Endodermal cell (in vitro differentiated cells): ENCODE measurements around the gene AGBL1. TPM values are rescaled to one million over a fixed set of nuclear protein-coding genes. Genes with fewer than 3 reads are reported as not detected.

Experiments
- DNase-seq: peaks from one replicate; pipeline ENCODE4 v3.0.0-alpha.2; 2017
- H3K27ac ChIP-seq: 2 replicates; pipeline ENCODE4 v1.5.1; 2013; ENCODE audit warnings: mild to moderate bottlenecking, low read depth, low read length, moderate library complexity
- H3K27me3 ChIP-seq: 2 replicates; pipeline ENCODE4 v1.6.1; 2013; ENCODE audit warnings: mild to moderate bottlenecking, low read length, moderate library complexity; ENCODE audit not compliant: insufficient read depth, control insufficient read depth, poor library complexity, severe bottlenecking
- H3K36me3 ChIP-seq: 2 replicates; pipeline ENCODE4 v1.7.0; 2013; ENCODE audit warnings: mild to moderate bottlenecking, low read length, moderate library complexity; ENCODE audit not compliant: control insufficient read depth, insufficient read depth
- H3K4me1 ChIP-seq: one replicate; pipeline ENCODE4 v1.7.0; 2013; ENCODE audit warnings: low read length; ENCODE audit not compliant: control insufficient read depth, insufficient read depth
- H3K4me3 ChIP-seq: 2 replicates; pipeline ENCODE4 v1.5.1; 2013; ENCODE audit warnings: mild to moderate bottlenecking, low read length, moderate library complexity
- H3K9ac ChIP-seq: 2 replicates; pipeline ENCODE4 v1.6.1; 2013; ENCODE audit warnings: mild to moderate bottlenecking, low read length, moderate library complexity; ENCODE audit not compliant: poor library complexity, severe bottlenecking; ENCODE audit errors: extremely low read depth
- H3K9me3 ChIP-seq: 2 replicates; pipeline ENCODE4 v1.6.1; 2013; ENCODE audit warnings: mild to moderate bottlenecking, low read length, moderate library complexity; ENCODE audit not compliant: control insufficient read depth
- H3K27ac Mint-ChIP-seq: 2 replicates; pipeline ENCODE4 v1.8.0; 2020; ENCODE audit warnings: mixed read lengths
- H3K27me3 Mint-ChIP-seq: 2 replicates; pipeline ENCODE4 v1.8.0; 2021; ENCODE audit warnings: mild to moderate bottlenecking, mixed read lengths; ENCODE audit not compliant: insufficient read depth
- H3K36me3 Mint-ChIP-seq: 2 replicates; pipeline ENCODE4 v1.8.0; 2020; ENCODE audit warnings: low read depth, mixed read lengths
- H3K4me1 Mint-ChIP-seq: 2 replicates; pipeline ENCODE4 v1.8.0; 2020; ENCODE audit warnings: mixed read lengths
- H3K4me3 Mint-ChIP-seq: 2 replicates; pipeline ENCODE4 v1.8.0; 2020; ENCODE audit warnings: mild to moderate bottlenecking, moderate library complexity, mixed read lengths
- H3K9me3 Mint-ChIP-seq: 2 replicates; pipeline ENCODE4 v1.8.0; 2020; ENCODE audit warnings: mild to moderate bottlenecking, mixed read lengths
- CTCF ChIP-seq: fragments of 200-600 bp; sonication (generic); conservative IDR thresholded peaks from 2 replicates; pipeline ENCODE4 v1.5.0; 2021; ENCODE audit warnings: antibody characterized with exemption, mild to moderate bottlenecking
- WGBS, 2 experiments: methylation state at CpG; one replicate each; pipeline versions ENCODE4 v1.1.5 to v1.1.7; 2013; ENCODE audit warnings: missing lambda C conversion rate in 2 of 2, mixed read lengths in 1 of 2; ENCODE audit not compliant: insufficient coverage in 1 of 2, insufficient read length in 1 of 2; 5-methylcytosine and 5-hydroxymethylcytosine counted together
- total RNA-seq, 2 donors: library from RNA; stranded (reverse); fragmentation: NEBNext Ultra II Directional in 1 of 2; extraction: Animal tissue kit (Norgen Biotek cat#: 25700) in 1 of 2; gene quantifications; 2 replicates in 1 of 2; 3 replicates in 1 of 2; pipeline ENCODE4 v1.2.1, GENCODE V29; 2021

AGBL1 gene
- total RNA-seq, 2 donors from 2014 or later: 0.07 to 0.11 TPM

- no peak for DNase-seq
- TF ChIP-seq CTCF: no peak
- Histone ChIP-seq H3K27ac (no peak overlapping the region), H3K36me3 (no peaks in the 10 kb centered on the region), H3K27me3 (no peaks in the 10 kb centered on the region), H3K4me3 (no peak overlapping the region), H3K9ac (no peak overlapping the region), H3K9me3 (no peaks in the 10 kb centered on the region), H3K4me1 (peaks cover 25% of the 10 kb centered on the region)
- 100% methylated on average over 2 of the region's 2 CpGs for WGBS, 2 experiments
- Mint-ChIP-seq H3K4me1 (peaks cover 41% of the 10 kb centered on the region), H3K36me3 (no peaks in the 10 kb centered on the region), H3K9me3 (no peaks in the 10 kb centered on the region), H3K27me3 (peaks cover 5% of the 10 kb centered on the region), H3K4me3 (no peak overlapping the region), H3K27ac (no peak overlapping the region)
These were observed 83.0 kb downstream of the AGBL1 start for GRCh38 chr15:86162641-86163040.

- Mint-ChIP-seq H3K4me3 (no peak overlapping the region), H3K27me3 (peaks cover 5% of the 10 kb centered on the region), H3K4me1 (peaks cover 46% of the 10 kb centered on the region), H3K9me3 (no peaks in the 10 kb centered on the region), H3K27ac (no peak overlapping the region), H3K36me3 (no peaks in the 10 kb centered on the region)
- H3K4me3 ChIP-seq: no peak overlapping the region
- TF ChIP-seq CTCF: no peak
- no peak overlapping the region for H3K9ac ChIP-seq
- no peaks in the 10 kb centered on the region for H3K9me3 ChIP-seq
- 95 to 100% methylated on average over 1 to 2 of the region's 2 CpGs for WGBS, 2 experiments
- peaks cover 25% of the 10 kb centered on the region for H3K4me1 ChIP-seq
- no peaks in the 10 kb centered on the region for H3K27me3 ChIP-seq
- DNase-seq: no peak
- no peaks in the 10 kb centered on the region for H3K36me3 ChIP-seq
- no peak overlapping the region for H3K27ac ChIP-seq
These were observed 84.1 kb downstream of the AGBL1 start for GRCh38 chr15:86163816-86164215.

GRCh38 chr15:86164232-86164898, 84.7 kb downstream of the AGBL1 start:
- Mint-ChIP-seq H3K27ac (no peak overlapping the region), H3K4me3 (no peak overlapping the region), H3K4me1 (peaks cover 50% of the 10 kb centered on the region), H3K27me3 (peaks cover 5% of the 10 kb centered on the region), H3K36me3 (no peaks in the 10 kb centered on the region), H3K9me3 (no peaks in the 10 kb centered on the region)
- no peaks in the 10 kb centered on the region for H3K9me3 ChIP-seq
- DNase-seq: no peak
- no peak overlapping the region for H3K4me3 ChIP-seq
- no peaks in the 10 kb centered on the region for H3K27me3 ChIP-seq
- no peak overlapping the region for H3K9ac ChIP-seq
- peaks cover 25% of the 10 kb centered on the region for H3K4me1 ChIP-seq
- no peak overlapping the region for H3K27ac ChIP-seq
- 72 to 81% methylated on average over 7 to 8 of the region's 8 CpGs for WGBS, 2 experiments
- H3K36me3 ChIP-seq: no peaks in the 10 kb centered on the region
- no peak for TF ChIP-seq CTCF
